DND-41 (cell line): ENCODE results near the gene TBX4.

Experiments
- EZH2 ChIP-seq: IDR thresholded peaks from 3 replicates; pipeline ENCODE4 v1.6.1; 2012; ENCODE audit warnings: borderline replicate concordance, low read depth, mild to moderate bottlenecking, moderate library complexity, low read length, inconsistent platforms; ENCODE audit not compliant: severe bottlenecking
- TF ChIP-seq, protein P1 (sequence below): IDR thresholded peaks from 2 replicates; pipeline ENCODE4 v1.5.1; 2012; ENCODE audit warnings: borderline replicate concordance, low read length, moderate library complexity, mild to moderate bottlenecking; ENCODE audit not compliant: poor library complexity, severe bottlenecking; ENCODE audit errors: extremely low read depth

DNA sequence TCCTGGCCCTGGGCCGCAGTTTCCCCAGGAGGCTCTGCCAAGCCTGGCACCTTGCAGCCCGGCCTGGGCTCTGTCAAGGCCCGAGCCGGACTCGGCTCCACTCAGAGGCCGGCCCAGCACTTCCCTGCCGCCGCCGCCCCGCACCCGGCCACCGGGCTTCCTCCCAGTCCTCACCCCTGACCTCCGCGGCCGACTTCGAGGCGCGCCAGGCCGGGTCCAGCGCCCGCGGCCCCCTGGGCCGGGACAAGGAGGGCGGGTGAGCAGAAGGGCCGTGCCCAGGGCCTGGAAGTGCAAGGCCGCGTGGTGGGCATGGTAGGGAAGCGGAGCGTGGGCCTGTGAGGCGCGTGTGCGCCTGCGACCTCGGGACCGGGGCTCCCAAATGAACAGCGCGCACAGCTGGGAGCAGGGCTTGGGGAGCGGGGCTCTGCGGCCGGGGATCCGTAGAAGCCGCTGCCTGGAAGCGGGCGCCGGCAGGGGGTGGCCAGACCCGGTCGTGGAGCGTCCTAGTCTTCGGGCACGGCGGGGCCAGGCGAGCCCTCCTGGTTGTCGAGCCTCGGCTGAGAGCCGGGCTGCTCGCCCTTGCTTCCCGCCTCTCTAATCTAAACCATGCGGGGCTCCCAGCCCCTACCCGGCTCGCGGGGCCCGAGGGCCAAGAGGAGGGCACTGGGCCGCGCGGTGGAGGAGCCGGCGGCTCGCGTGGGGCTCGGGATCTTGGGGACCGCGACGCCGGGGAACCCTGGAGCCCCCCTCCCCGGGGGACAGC is 503 bp upstream of the TBX4 start:
- TF ChIP-seq, protein P1, sequence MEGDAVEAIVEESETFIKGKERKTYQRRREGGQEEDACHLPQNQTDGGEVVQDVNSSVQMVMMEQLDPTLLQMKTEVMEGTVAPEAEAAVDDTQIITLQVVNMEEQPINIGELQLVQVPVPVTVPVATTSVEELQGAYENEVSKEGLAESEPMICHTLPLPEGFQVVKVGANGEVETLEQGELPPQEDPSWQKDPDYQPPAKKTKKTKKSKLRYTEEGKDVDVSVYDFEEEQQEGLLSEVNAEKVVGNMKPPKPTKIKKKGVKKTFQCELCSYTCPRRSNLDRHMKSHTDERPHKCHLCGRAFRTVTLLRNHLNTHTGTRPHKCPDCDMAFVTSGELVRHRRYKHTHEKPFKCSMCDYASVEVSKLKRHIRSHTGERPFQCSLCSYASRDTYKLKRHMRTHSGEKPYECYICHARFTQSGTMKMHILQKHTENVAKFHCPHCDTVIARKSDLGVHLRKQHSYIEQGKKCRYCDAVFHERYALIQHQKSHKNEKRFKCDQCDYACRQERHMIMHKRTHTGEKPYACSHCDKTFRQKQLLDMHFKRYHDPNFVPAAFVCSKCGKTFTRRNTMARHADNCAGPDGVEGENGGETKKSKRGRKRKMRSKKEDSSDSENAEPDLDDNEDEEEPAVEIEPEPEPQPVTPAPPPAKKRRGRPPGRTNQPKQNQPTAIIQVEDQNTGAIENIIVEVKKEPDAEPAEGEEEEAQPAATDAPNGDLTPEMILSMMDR = no peak
- no peak for TF ChIP-seq EZH2
